A673 (cell line): ENCODE data around the gene SOX14. TPM values are rescaled to one million over a fixed set of nuclear protein-coding genes. Genes with fewer than 3 reads are reported as not detected.

Experiments used
- BruUV-seq: library from RNA; stranded (reverse); fragments of 400-500 nt; replicated peaks from 2 replicates; lab custom pipeline; 2021; lab: Mats Ljungman, UMichigan
- CTCF ChIA-PET: fragments of 300-600 bp; sonication (Branson Sonifier 250); formaldehyde crosslinking; loops from one replicate; lab custom pipeline; 2022; ENCODE audit warnings: antibody characterized with exemption; lab: Charles Lee
- POLR2A ChIA-PET: fragments of 300-600 bp; sonication (Branson Sonifier 250); formaldehyde crosslinking; loops from one replicate; lab custom pipeline; 2022; ENCODE audit warnings: antibody characterized with exemption; ENCODE audit not compliant: low non-redundant PET; lab: Charles Lee
- DNase-seq: peaks from one replicate; pipeline ENCODE4 v3.0.0-alpha.2; 2015; ENCODE audit warnings: low spot score
- H3K27ac ChIP-seq: fragments of 200-600 bp; sonication (generic); 2 replicates; pipeline ENCODE4 v1.5.1; 2016; ENCODE audit warnings: mixed run types, low read depth, mild to moderate bottlenecking, mixed read lengths, antibody characterized with exemption, low read length; ENCODE audit not compliant: poor library complexity, severe bottlenecking
- H3K27me3 ChIP-seq: fragments of 200-600 bp; sonication (generic); replicated peaks from 2 replicates; pipeline ENCODE4 v1.6.1; 2017; ENCODE audit warnings: mixed run types, low read depth, mild to moderate bottlenecking, mixed read lengths, antibody characterized with exemption, low read length; ENCODE audit not compliant: insufficient read depth, poor library complexity
- H3K36me3 ChIP-seq: fragments of 200-600 bp; sonication (generic); 2 replicates; pipeline ENCODE4 v1.6.1; 2016; ENCODE audit warnings: mixed run types, mild to moderate bottlenecking, mixed read lengths, antibody characterized with exemption, low read length; ENCODE audit not compliant: insufficient read depth, poor library complexity, severe bottlenecking
- H3K4me1 ChIP-seq: fragments of 200-600 bp; sonication (generic); 2 replicates; pipeline ENCODE4 v1.6.1; 2017; ENCODE audit warnings: mixed run types, mild to moderate bottlenecking, mixed read lengths, antibody characterized with exemption, low read length; ENCODE audit not compliant: insufficient read depth, poor library complexity, severe bottlenecking
- H3K4me3 ChIP-seq: fragments of 200-600 bp; sonication (generic); 2 replicates; pipeline ENCODE4 v1.5.1; 2016; ENCODE audit warnings: low read depth, mixed run types, mild to moderate bottlenecking, mixed read lengths, low read length; ENCODE audit not compliant: poor library complexity, severe bottlenecking
- H3K9me3 ChIP-seq: fragments of 200-600 bp; sonication (generic); 2 replicates; pipeline ENCODE4 v1.6.1; 2016; ENCODE audit warnings: mixed run types, low read depth, mild to moderate bottlenecking, mixed read lengths, antibody characterized with exemption, low read length; ENCODE audit not compliant: poor library complexity, severe bottlenecking
- CTCF ChIP-seq: fragments of 300-800, 200-600 bp; sonication (generic); conservative IDR thresholded peaks from 2 replicates; pipeline ENCODE4 v1.5.1; 2017; ENCODE audit warnings: low read depth, mild to moderate bottlenecking, antibody characterized with exemption, low read length, moderate library complexity, mixed read lengths
- EZH2 ChIP-seq: fragments of 200-600 bp; sonication (generic); IDR thresholded peaks from 2 replicates; pipeline ENCODE4 v1.6.1; 2017; ENCODE audit warnings: borderline replicate concordance, low read depth, mild to moderate bottlenecking, mixed read lengths, antibody characterized with exemption, low read length; ENCODE audit not compliant: poor library complexity, severe bottlenecking
- intact Hi-C: fragments of 100-400 bp; cut with micrococcal nuclease; formaldehyde crosslinking; loops from one replicate; pipeline ENCODE4 v1.10.0; 2022; ENCODE audit not compliant: unreplicated experiment
- total RNA-seq: library from RNA; stranded (reverse); gene quantifications from 2 replicates; pipeline ENCODE4 v1.2.3, GENCODE V29; 2021

The SOX14 gene
- total RNA-seq, 1 experiment from 2014 or later: not detected

GRCh38 chr3:137761099-137761562 lies 3.0 kb upstream of the SOX14 start:
- intact Hi-C loops: loop anchor here (10.0 kb wide), 1 partner anchor 656 kb away; no protein-coding TSS in a partner anchor
- H3K27me3 ChIP-seq: peaks cover 81% of the 10 kb centered on the region
- no peak for DNase-seq
- no peak for TF ChIP-seq CTCF
- TF ChIP-seq EZH2: no peak
- H3K4me1 ChIP-seq: no peaks in the 10 kb centered on the region
- no peak overlapping the region for H3K4me3 ChIP-seq
- ChIA-PET CTCF (no interaction called here), POLR2A (no interaction called here)
- H3K9me3 ChIP-seq: no peaks in the 10 kb centered on the region
- no peaks in the 10 kb centered on the region for H3K36me3 ChIP-seq
- no TSS peak for BruUV-seq
- no peak overlapping the region for H3K27ac ChIP-seq

- TF ChIP-seq EZH2 (no peak), CTCF (no peak)
- H3K36me3 ChIP-seq: no peaks in the 10 kb centered on the region
- no peak overlapping the region for H3K4me3 ChIP-seq
- intact Hi-C loops: loop anchor here (10.0 kb wide), 1 partner anchor 657 kb away; no protein-coding TSS in a partner anchor
- no peaks in the 10 kb centered on the region for H3K4me1 ChIP-seq
- no peak for DNase-seq
- H3K27me3 ChIP-seq: peaks cover 88% of the 10 kb centered on the region
- no peak overlapping the region for H3K27ac ChIP-seq
- ChIA-PET CTCF (no interaction called here), POLR2A (no interaction called here)
- BruUV-seq: no TSS peak
- no peaks in the 10 kb centered on the region for H3K9me3 ChIP-seq
These were observed 2.3 kb upstream of the SOX14 start for GRCh38 chr3:137761563-137762503.

GRCh38 chr3:137762674-137763593 lies 1.2 kb upstream of the SOX14 start:
- H3K36me3 ChIP-seq: no peaks in the 10 kb centered on the region
- H3K27me3 ChIP-seq: peaks cover 92% of the 10 kb centered on the region
- intact Hi-C loops: loop anchor here (10.0 kb wide), 1 partner anchor 658 kb away; no protein-coding TSS in a partner anchor
- ChIA-PET CTCF (no interaction called here), POLR2A (no interaction called here)
- DNase-seq: no peak
- no peaks in the 10 kb centered on the region for H3K9me3 ChIP-seq
- no peak overlapping the region for H3K4me3 ChIP-seq
- no TSS peak for BruUV-seq
- no peaks in the 10 kb centered on the region for H3K4me1 ChIP-seq
- H3K27ac ChIP-seq: no peak overlapping the region
- TF ChIP-seq CTCF: no peak
- peak; percentile 11 for TF ChIP-seq EZH2
